B cell (primary cell): ENCODE results near the gene SAPCD2. TPM values are rescaled to one million over a fixed set of nuclear protein-coding genes. Genes with fewer than 3 reads are reported as not detected.

ENCODE experiments used
- ATAC-seq: fragments of 200-7000 bp; cut with Tn5 transposase; one replicate; pipeline ENCODE4 v1.10.0; 2021; ENCODE audit warnings: low read depth, mild to moderate bottlenecking, moderate number of reproducible peaks, moderate library complexity
- CTCF ChIA-PET: fragments of 350-600 bp; sonication (Branson Sonifier 250); formaldehyde crosslinking; loops from one replicate; lab custom pipeline; 2021; ENCODE audit warnings: antibody characterized with exemption, inconsistent platforms; lab: Charles Lee
- POLR2A ChIA-PET: fragments of 350-600 bp; sonication (Branson Sonifier 250); formaldehyde crosslinking; loops from one replicate; lab custom pipeline; 2021; ENCODE audit warnings: antibody characterized with exemption; lab: Charles Lee
- DNase-seq: peaks from one replicate; pipeline ENCODE4 v3.0.0; 2013
- H2AFZ ChIP-seq: 2 replicates; pipeline ENCODE4 v1.6.1; 2012; ENCODE audit warnings: mild to moderate bottlenecking, low read depth, low read length; ENCODE audit not compliant: insufficient read depth, poor library complexity, severe bottlenecking
- H3K27ac ChIP-seq, 2 donors: 1 replicate in 1 of 2; 2 replicates in 1 of 2; pipeline ENCODE4 v1.5.1; 2012 to 2013; ENCODE audit warnings: low read length in 2 of 2, mild to moderate bottlenecking in 2 of 2, moderate library complexity in 1 of 2
- H3K27me3 ChIP-seq, 4 experiments: fragments of 200-600 bp in 1 of 4; sonication (generic) in 1 of 4; replicated peaks in 1 of 4; 1 replicate in 2 of 4; 2 replicates in 2 of 4; pipeline versions ENCODE4 v1.6.1 to v1.7.0; 2013 to 2016; ENCODE audit warnings: low read length in 3 of 4, mild to moderate bottlenecking in 2 of 4, mixed read lengths in 1 of 4, moderate library complexity in 1 of 4; ENCODE audit not compliant: insufficient read depth in 4 of 4, control insufficient read depth in 3 of 4; ENCODE audit errors: control extremely low read depth in 1 of 4
- H3K36me3 ChIP-seq, 2 experiments: replicated peaks in 1 of 2; 1 replicate in 1 of 2; 2 replicates in 1 of 2; pipeline versions ENCODE4 v1.6.1 to v1.7.1; 2013; ENCODE audit warnings: low read length in 1 of 2; ENCODE audit not compliant: insufficient read depth in 2 of 2, control insufficient read depth in 1 of 2; ENCODE audit errors: control extremely low read depth in 1 of 2, extremely low read depth in 1 of 2
- H3K4me1 ChIP-seq, 2 donors: fragments of 200-600 bp in 1 of 2; sonication (generic) in 1 of 2; 1 replicate in 1 of 2; 2 replicates in 1 of 2; pipeline versions ENCODE4 v1.5.1 to v1.6.1; 2013 to 2017; ENCODE audit warnings: low read length in 2 of 2; ENCODE audit not compliant: control insufficient read depth in 2 of 2, insufficient read depth in 2 of 2
- H3K4me2 ChIP-seq: replicated peaks from 2 replicates; pipeline ENCODE3; 2012; ENCODE audit warnings: mild to moderate bottlenecking, low read depth, low read length; ENCODE audit not compliant: poor library complexity, severe bottlenecking
- H3K4me3 ChIP-seq, 5 experiments: fragments of 200-600 bp in 1 of 5; sonication (generic) in 1 of 5; 1 replicate in 3 of 5; 2 replicates in 2 of 5; pipeline versions ENCODE4 v1.5.1 to v1.7.0; 2011 to 2016; ENCODE audit warnings: low read length in 4 of 5, mild to moderate bottlenecking in 4 of 5, low read depth in 2 of 5, control low read depth in 1 of 5, moderate library complexity in 1 of 5; ENCODE audit not compliant: insufficient read depth in 1 of 5; ENCODE audit errors: control extremely low read depth in 1 of 5, extremely low read depth in 1 of 5
- H3K79me2 ChIP-seq: fragments of 200-600 bp; sonication (generic); one replicate; pipeline ENCODE4 v1.6.0; 2016; ENCODE audit warnings: low read length; ENCODE audit not compliant: control insufficient read depth, insufficient read depth
- H3K9ac ChIP-seq: fragments of 200-600 bp; sonication (generic); 2 replicates; pipeline ENCODE4 v1.6.1; 2017; ENCODE audit warnings: mild to moderate bottlenecking, low read length, moderate library complexity
- H3K9me3 ChIP-seq, 3 donors: one replicate each; pipeline versions ENCODE4 v1.6.1 to v1.7.1; 2013; ENCODE audit warnings: low read length in 2 of 3; ENCODE audit not compliant: control insufficient read depth in 2 of 3, insufficient read depth in 1 of 3; ENCODE audit errors: control extremely low read depth in 1 of 3
- H4K20me1 ChIP-seq: 2 replicates; pipeline ENCODE4 v1.6.0; 2012; ENCODE audit warnings: mild to moderate bottlenecking, low read length; ENCODE audit not compliant: insufficient read depth, control insufficient read depth, poor library complexity, severe bottlenecking
- H3K27ac Mint-ChIP-seq: one replicate; pipeline ENCODE4 v1.8.0; 2021; ENCODE audit warnings: mixed read lengths
- H3K27me3 Mint-ChIP-seq: one replicate; pipeline ENCODE4 v1.8.0; 2021; ENCODE audit warnings: mixed read lengths
- H3K4me1 Mint-ChIP-seq: one replicate; pipeline ENCODE4 v1.8.0; 2021; ENCODE audit warnings: mixed read lengths
- H3K4me3 Mint-ChIP-seq: one replicate; pipeline ENCODE4 v1.8.0; 2021; ENCODE audit warnings: mixed read lengths
- H3K9me3 Mint-ChIP-seq: one replicate; pipeline ENCODE4 v1.8.0; 2022; ENCODE audit warnings: mixed read lengths; ENCODE audit not compliant: insufficient read depth
- EZH2 ChIP-seq: IDR thresholded peaks from 2 replicates; pipeline ENCODE4 v1.6.1; 2012; ENCODE audit warnings: borderline replicate concordance, low read depth, mild to moderate bottlenecking, moderate library complexity, low read length; ENCODE audit not compliant: insufficient read depth, poor library complexity, severe bottlenecking
- WGBS: methylation state at CpG from one replicate; pipeline ENCODE4 v1.1.5; 2013; ENCODE audit warnings: missing lambda C conversion rate; ENCODE audit not compliant: insufficient coverage; 5-methylcytosine and 5-hydroxymethylcytosine counted together
- intact Hi-C: fragments of 100-400 bp; cut with micrococcal nuclease; formaldehyde crosslinking; loops from one replicate; pipeline ENCODE4 v1.10.0; 2022
- polyA plus RNA-seq: library from polyadenylated mRNA; depleted of rRNA; stranded (reverse); fragments of >200 nt; gene quantifications from 2 replicates; pipeline ENCODE4 v1.2.3, GENCODE V29; 2012
- total RNA-seq, 2 donors: library from RNA; stranded (reverse); fragments of 120-200 nt in 1 of 2; gene quantifications; 1 replicate in 1 of 2; 2 replicates in 1 of 2; pipeline versions ENCODE4 v1.2.3 to v1.2.4, GENCODE V29; 2013 to 2022
- TF ChIP-seq, protein P1 (sequence below): fragments of 200-600 bp; IDR thresholded peaks from one replicate; pipeline ENCODE4 v1.8.0; 2022; ENCODE audit warnings: antibody characterized with exemption, mild to moderate bottlenecking

SAPCD2 gene
- total and polyA plus RNA-seq, 2 donors (not counting 1 experiment from before 2014, with no cell fraction given) = 0.39 to 0.69 TPM

DNA sequence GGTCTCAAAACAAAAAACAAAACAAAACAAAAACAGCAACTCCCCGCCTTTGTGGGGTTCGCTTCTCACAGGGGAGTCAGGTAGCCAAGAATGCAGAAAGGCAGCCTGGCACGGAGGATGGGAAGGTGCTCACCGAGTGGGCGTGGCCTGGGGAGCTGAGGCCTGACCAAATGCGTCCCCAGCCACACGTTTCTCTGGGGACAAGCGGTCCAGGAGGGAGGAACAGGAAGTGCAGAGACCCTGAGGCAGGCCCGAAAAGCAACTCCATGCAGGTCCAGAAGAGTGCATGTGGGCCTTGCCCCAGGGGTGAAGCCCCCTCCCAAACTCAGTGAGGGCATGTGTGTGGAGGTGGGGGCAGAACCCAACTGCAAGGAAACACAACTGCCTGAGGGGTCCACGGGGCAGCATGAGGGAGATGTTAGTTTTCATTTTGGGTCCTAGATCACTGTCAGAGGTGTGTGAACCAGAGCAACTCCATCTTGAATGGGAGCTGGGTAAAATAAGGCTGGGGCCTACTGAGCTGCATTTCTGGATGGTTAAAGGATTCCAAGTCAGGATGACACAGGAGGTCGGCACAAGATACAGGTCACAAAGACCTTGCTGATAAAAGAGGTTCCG lies 4.4 kb upstream of the SAPCD2 start:
- WGBS = 65% methylated on average over 12 of the region's 12 CpGs
- no peak overlapping the region for H3K27ac ChIP-seq
- peaks cover 0 to 6% of the 10 kb centered on the region in 2 experiments for H3K36me3 ChIP-seq
- no peak overlapping the region for H3K4me3 ChIP-seq
- intact Hi-C loops = loop anchor here (5.0 kb wide), 1 partner anchor 42 kb away; the partner anchor contains the start of gene FUT7
- ATAC-seq (peak; percentile 8), DNase-seq (peak; percentile 58)
- H3K4me3 Mint-ChIP-seq = peak overlapping the region; percentile 65
- TF ChIP-seq, protein P1, sequence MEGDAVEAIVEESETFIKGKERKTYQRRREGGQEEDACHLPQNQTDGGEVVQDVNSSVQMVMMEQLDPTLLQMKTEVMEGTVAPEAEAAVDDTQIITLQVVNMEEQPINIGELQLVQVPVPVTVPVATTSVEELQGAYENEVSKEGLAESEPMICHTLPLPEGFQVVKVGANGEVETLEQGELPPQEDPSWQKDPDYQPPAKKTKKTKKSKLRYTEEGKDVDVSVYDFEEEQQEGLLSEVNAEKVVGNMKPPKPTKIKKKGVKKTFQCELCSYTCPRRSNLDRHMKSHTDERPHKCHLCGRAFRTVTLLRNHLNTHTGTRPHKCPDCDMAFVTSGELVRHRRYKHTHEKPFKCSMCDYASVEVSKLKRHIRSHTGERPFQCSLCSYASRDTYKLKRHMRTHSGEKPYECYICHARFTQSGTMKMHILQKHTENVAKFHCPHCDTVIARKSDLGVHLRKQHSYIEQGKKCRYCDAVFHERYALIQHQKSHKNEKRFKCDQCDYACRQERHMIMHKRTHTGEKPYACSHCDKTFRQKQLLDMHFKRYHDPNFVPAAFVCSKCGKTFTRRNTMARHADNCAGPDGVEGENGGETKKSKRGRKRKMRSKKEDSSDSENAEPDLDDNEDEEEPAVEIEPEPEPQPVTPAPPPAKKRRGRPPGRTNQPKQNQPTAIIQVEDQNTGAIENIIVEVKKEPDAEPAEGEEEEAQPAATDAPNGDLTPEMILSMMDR = no peak
- TF ChIP-seq EZH2 = no peak
- no peak overlapping the region for H3K9ac ChIP-seq
- no peaks in the 10 kb centered on the region for H3K9me3 Mint-ChIP-seq
- ChIA-PET CTCF (interaction anchor here (0.6 to 2.5 kb wide), 3 partner anchors 28 to 108 kb away, joined by 3 to 10 read pairs (median 4); partner anchors contain the start of gene NPDC1), POLR2A (interaction anchor here (0.5 to 1.0 kb wide), 2 partner anchors 12 to 174 kb away, joined by 3 to 5 read pairs; partner anchors contain the start of gene MAN1B1)
- peaks cover 17 to 34% of the 10 kb centered on the region in 2 donors for H3K4me1 ChIP-seq
- H4K20me1 ChIP-seq = peaks cover 20% of the 10 kb centered on the region
- peak overlapping the region; percentile 66 for H3K27ac Mint-ChIP-seq
- no peaks in the 10 kb centered on the region for H3K27me3 ChIP-seq
- peaks cover 11% of the 10 kb centered on the region for H3K79me2 ChIP-seq
- no peaks in the 10 kb centered on the region for H3K27me3 Mint-ChIP-seq
- peaks cover 28% of the 10 kb centered on the region for H3K4me1 Mint-ChIP-seq
- H3K9me3 ChIP-seq = no peaks in the 10 kb centered on the region
- no peak overlapping the region for H3K4me2 ChIP-seq
- H2AFZ ChIP-seq = no peak overlapping the region

DNA sequence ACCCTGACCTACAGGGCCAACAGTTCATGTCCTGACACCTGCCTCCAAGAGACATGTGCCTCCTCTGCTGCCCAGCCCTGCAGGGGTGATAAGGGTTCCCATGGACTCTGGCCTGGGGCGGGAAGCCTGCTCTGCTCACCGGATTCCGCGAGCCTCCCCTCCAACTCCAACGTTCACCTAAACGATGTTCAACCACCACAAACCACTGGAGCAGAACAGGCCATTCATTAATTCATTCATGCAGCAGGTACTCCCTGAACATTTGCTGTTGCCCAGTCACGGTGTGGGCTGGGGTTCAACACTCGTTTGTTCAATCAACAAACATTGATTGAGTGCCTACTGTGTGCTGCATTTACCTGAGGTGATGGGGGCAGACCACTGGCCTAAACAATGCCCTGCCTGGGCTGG lies 3.6 kb upstream of the SAPCD2 start:
- Histone ChIP-seq H3K9ac (no peak overlapping the region), H3K4me1 (peaks cover 24 to 41% of the 10 kb centered on the region in 2 donors), H3K4me2 (no peak overlapping the region), H2AFZ (no peak overlapping the region), H3K36me3 (no peaks in the 10 kb centered on the region), H3K27ac (no peak overlapping the region), H3K79me2 (peaks cover 5% of the 10 kb centered on the region), H3K4me3 (no peak overlapping the region), H3K9me3 (peaks cover 0 to 7% (median 0%) of the 10 kb centered on the region in 3 donors), H4K20me1 (peaks cover 12% of the 10 kb centered on the region), H3K27me3 (peaks cover 0 to 7% (median 1%) of the 10 kb centered on the region in 4 experiments)
- H3K9me3 Mint-ChIP-seq = no peaks in the 10 kb centered on the region
- POLR2A ChIA-PET = interaction anchor here (1.0 kb wide), 1 partner anchor 13 kb away, joined by 3 read pairs; the partner anchor contains the start of gene MAN1B1
- DNase-seq (peak; percentile 10), ATAC-seq (no peak)
- WGBS = 87% methylated on average over 7 of the region's 8 CpGs
- no peaks in the 10 kb centered on the region for H3K27me3 Mint-ChIP-seq
- H3K4me1 Mint-ChIP-seq = peaks cover 26% of the 10 kb centered on the region
- TF ChIP-seq EZH2 = no peak
- TF ChIP-seq, protein P1 = no peak
- no peak overlapping the region for H3K4me3 Mint-ChIP-seq
- intact Hi-C loops = loop anchor here (5.0 kb wide), 1 partner anchor 42 kb away; the partner anchor contains the start of gene FUT7
- H3K27ac Mint-ChIP-seq = no peak overlapping the region
- CTCF ChIA-PET = interaction anchor here (0.6 to 2.5 kb wide), 2 partner anchors 27 to 107 kb away, joined by 3 to 10 read pairs; partner anchors contain the start of gene NPDC1
